ENCODE results near the gene ATG4B.

ATG4B gene

DNA sequence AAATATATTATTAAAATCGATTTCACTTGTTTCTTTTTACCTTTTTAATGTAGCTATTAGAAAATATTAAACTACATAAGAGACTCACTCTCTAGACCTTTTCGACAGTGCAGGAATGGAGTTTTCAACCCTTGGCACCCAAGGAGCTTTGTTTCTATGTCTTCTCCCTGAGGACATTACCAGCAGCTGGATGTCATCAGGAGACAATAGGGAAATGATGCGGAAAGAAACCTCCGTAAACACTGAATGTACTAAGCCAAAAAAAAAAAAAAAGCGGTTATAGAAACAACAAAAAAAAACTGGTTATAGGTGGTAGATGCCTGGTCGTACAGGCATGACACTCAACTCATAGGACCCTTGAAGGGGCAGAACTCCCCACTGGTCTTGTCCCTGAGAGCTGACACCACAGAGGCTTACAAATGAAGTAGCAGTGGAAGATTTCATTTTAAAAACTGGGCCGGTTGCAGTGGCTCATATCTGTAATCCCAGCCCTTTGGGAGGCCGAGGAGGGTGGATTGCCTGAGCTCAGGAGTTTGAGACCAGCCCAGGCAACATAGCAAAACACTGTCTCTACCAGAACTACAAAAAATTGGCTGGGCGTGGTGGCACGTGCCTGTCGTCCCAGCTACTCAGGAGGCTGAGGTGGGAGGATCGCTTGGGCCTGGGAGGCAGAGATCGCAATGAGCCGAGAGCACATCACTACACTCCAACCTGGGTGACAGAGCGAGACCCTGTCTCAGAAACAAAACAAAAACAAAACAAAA, 24.3 kb upstream of the ATG4B start:
- DNase-seq: no peak

DNA sequence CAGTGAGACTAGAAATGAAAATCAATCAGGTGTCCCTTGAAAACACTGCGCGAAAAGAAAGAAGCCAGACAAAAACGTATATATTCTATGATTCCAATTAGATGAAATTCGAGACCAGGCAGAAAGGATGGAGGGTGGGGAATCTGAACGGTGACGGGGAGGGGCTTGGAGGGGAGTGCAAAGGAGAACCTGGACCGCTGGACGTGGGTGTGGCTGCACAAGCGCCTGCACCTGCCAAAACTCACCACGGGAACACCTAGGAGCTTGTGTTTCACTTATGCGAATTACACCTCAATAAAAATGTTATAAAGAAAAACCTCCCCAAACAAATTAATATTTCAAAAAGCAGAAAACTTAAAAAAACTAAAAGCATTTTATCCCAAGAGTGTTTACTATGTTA, 22.5 kb upstream of the ATG4B start:
- no peak for DNase-seq

DNA sequence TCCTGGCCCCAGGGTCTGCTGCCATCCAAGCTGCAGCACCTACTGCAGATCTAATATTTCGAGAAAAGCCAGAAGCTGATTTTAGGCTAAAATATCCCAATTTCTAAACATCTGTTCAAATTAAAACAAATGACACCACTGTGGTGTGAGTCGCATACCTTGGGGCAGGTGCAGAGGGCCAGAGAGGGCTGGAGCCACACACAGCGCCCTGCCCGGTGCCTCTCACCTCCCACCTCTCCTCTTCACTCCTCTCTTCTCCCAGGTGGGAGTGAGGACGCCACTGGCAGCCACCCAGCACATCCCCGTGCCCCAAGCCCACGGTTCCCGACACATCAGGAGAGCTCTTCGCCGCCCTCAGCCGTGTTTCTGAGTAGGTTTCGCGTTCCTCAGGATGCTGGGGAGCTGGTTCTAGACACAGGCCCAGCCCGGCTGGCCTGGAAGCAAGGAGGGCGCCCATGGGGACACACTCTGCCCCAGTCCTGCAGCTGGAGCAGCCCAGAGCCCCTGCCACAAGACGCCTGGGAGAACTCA, 21.9 kb upstream of the ATG4B start:
- DNase-seq: no peak

- DNase-seq: peak; percentile 37
Measured at GRCh38 chr2:241616168-241617125, 21.0 kb upstream of the ATG4B start.

GRCh38 chr2:241617431-241618154, 19.9 kb upstream of the ATG4B start:
- DNase-seq: peak; percentile 58

DNA sequence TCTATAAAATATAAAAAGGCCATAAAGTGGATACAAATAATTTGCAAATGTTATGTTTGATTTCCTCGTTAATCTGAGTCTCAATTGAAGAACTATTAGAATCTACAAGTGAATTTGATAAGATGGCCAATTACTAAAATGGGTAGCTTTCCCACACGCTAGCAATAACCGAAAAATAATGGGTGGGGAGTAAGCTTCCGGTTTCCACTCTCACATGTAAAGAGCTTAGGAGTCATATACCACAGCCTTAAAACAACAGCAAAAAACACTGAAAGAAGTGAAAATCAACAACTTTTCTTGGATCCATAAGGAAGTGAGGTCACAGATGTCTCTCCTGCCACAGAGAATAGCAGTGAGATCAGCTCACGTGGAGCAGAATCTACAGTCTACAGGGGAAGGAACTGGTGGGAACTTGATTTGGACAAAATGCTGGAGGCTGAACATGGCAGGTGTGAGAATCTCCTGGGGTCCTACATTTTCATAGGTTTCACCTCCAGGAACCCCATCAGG, 19.1 kb upstream of the ATG4B start:
- DNase-seq: no peak

DNA sequence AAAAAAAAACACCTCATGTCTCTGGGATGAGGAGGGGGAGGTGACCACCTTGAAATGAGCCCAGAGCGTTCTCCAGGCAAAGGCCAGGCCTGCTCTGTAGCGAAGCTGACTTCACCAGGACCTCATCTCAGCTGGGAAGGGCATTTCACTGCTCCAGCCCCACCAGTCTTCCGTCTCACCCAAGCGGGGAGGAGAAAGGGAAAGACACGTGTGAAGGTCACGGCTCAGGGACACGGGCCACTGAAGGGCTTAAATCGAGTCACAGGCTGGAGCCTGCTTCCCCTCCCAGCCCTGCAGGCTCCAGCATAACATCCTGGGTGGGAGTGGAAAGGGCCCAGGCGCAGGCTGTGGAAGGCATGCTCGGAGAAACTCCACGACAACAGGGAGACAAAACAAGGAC, 18.7 kb upstream of the ATG4B start:
- no peak for DNase-seq

- no peak for DNase-seq
Measured at GRCh38 chr2:241619597-241620418, 17.7 kb upstream of the ATG4B start.

- no peak for DNase-seq
Measured at GRCh38 chr2:241620419-241620769, 17.1 kb upstream of the ATG4B start.

- DNase-seq: no peak
Measured at GRCh38 chr2:241627675-241628074, 9.8 kb upstream of the ATG4B start.

DNA sequence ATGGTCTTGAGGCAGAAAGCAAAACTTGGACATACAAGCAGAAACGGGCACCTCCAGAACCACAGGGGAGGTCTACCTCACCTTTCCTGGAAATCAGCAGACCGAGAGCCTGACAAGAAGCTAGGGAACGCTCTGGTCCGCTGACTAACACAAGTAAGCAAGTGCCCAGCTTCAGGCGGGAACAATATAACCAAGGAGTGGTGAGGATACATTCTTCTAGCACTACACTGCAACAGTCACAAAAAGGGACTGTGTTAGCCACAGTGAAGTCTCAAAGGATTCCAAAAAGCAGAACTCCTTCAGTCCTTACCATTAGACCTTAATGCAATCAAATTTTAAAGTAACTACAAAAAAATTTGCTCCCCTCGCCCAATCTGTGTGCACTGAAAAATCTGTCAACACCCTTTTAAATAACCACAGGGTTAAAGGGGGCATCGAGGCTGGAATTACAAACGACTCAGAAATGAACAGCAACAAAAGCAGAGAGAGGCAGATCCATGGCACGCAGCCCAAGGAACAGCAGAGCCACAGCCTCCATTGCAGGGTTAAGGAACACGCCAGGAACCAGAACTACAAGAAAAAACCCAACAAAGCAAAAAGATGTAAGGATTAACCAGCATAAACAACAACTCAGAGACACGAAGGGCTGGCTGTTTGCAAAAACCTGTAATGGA, 7.6 kb upstream of the ATG4B start:
- DNase-seq: no peak

DNA sequence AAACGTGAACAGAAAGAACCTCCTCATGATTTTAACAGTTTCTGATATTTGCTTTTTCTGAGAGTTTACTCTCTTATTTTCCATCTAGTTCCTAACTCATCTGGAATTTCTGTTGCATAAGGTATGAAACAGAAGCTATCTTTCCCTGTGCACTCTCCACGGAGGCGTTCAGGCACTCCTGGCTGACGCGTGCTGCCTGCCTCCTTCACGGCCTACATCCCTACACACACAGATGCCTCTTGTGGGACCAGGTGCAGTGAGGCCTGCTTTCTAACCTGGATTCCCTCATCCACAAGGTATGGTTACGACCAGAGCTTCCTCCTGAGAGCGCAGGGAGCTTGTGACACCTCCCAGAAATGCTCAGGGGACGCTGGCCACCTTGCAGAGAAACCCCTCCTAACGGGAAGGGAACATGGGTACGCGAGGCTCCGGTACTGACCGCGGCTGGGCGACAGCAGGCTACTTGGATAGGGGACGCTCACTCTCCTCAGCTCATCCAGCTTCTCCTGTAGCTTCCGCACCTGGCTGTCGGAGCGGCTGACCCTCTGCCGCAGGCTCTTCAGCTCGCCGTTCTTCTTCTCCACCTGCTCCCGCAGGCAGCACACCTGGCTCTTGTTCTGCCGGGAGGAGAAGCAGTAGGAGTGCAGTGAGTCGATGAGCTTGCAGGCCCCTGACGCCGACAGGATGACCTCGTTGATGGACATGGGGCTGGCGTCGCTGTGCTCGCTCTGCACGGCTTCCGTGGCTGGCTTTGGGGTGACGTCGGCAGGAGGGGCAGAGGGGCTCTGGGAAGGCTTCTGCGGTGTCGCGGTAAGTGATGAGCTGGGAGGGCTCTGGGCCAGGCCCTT, 4.8 kb upstream of the ATG4B start:
- no peak for DNase-seq

- no peak for DNase-seq
Measured at GRCh38 chr2:241633561-241633960, 3.9 kb upstream of the ATG4B start.

GRCh38 chr2:241635756-241636155, 1.7 kb upstream of the ATG4B start:
- no peak for DNase-seq

DNA sequence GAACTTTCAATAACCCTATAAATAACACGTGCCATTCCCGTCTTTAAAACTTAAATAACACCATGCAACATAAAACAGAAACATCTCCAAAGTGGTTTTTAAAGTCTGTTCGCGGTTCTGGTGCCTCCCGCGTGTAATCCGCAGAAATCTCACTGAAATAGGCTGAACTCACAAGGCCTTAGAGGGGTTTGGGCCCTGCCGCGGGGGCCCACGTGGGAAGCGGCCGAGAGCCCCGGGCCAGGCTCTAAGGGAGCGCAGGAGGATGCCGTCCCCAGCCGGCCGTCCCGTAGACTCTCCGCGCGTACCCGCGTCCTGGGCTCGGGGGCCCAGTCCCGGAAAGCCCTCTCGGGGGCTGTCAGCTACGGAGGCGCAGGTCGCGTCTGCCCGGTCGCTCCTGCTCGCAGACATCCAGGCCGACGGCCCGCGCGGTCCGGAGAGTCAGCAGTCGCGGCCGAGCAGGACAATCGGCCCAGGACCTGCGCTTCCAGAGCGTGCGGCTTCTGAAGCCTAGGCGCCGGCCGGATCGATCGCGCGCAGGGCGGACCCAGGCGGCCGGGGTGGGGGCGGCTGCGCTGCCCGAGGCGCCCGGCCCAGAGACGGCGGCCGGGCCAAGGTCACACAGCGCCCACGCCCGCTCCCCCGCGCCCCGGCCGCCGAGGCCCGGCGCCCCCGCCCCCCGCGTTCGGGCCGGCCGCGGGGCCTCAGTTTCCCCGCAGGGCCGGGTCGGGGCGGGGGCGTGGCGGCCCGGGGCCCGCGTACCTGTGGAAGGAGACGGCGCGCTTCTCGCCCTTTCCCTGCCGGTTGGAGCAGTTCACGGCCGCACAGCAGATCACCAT, 1.1 kb upstream of the ATG4B start:
- no peak for DNase-seq

- no peak for DNase-seq
Measured at GRCh38 chr2:241637795-241638660, 535 bp downstream of the ATG4B start.

DNA sequence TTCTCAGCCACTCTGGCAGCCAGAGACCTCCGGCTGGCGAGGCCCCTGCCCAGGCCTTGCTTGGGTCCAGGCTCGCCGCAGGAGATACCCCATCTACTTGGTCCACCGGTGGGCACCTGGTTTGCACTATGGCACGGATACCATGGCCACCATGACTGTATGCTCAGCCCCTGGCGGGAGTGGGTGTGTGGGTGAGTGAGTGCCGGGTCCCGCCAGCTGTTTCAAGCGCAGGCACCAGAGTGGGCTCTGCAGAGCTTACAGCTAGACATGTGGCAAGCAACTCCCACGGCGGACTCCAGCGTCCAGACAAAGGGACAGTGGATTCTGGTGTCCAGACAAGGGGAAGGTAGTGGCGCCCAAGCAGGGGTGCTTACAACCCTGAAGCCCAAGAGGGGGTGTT, 1.4 kb downstream of the ATG4B start:
- DNase-seq: no peak

DNA sequence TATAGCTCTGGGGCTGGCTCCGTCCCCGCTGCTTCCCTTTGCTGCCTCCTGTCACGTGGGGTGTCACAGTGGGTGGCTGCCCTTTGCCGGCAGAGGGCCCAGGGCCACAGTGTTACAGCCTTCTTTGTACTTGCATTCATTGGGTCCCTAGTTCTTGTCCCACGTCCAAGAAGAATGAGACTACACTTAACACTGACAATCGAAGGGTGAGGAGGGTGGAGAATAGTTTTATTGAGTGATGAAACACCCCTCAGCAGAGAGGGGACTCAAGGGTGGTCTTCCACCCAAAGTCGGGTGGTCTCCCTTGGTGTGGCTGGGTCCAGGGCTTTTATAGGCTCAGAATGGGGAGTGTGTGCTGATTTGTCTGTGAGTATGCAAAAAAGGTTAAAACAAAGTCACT, 1.9 kb downstream of the ATG4B start:
- DNase-seq: no peak

Measured in NCI-H2081 treated with DMSO at 0.1 percent for 48 hours (cell line).